Measurements from ENCODE around the gene MED15.

The MED15 gene

GRCh38 chr22:20566420-20567260 lies 59.2 kb downstream of the MED15 start:
- no peak for TF ChIP-seq POLR2AphosphoS5 (IDR thresholded peaks at IDR 0.05; ENCODE audit: borderline replicate concordance, low read depth, low read length)
- TF ChIP-seq FOXP2 (optimal IDR thresholded peaks at IDR 0.05; ENCODE audit: control extremely low read depth, extremely low read length, insufficient read depth) = no peak
- TF ChIP-seq EZH2 (IDR thresholded peaks at IDR 0.05) = no peak
- H3K9ac ChIP-seq (ENCODE audit: insufficient read length) = no peak overlapping the region
- peak; percentile 26 for DNase-seq (ENCODE audit: low read depth, low spot score)

GRCh38 chr22:20567371-20567847 lies 60.0 kb downstream of the MED15 start:
- no peak for TF ChIP-seq EZH2 (IDR thresholded peaks at IDR 0.05)
- TF ChIP-seq FOXP2 (optimal IDR thresholded peaks at IDR 0.05; ENCODE audit: control extremely low read depth, extremely low read length, insufficient read depth) = no peak
- TF ChIP-seq POLR2AphosphoS5 (IDR thresholded peaks at IDR 0.05; ENCODE audit: borderline replicate concordance, low read depth, low read length) = no peak
- DNase-seq (ENCODE audit: low read depth, low spot score) = no peak
- H3K9me3 ChIP-seq (ENCODE audit: low read depth, low read length) = no peaks in the 10 kb centered on the region
- H3K4me3 ChIP-seq = peak overlapping the region; percentile 31; the same call in 1 of the 2 replicates
- peaks cover 61% of the 10 kb centered on the region for H3K36me3 ChIP-seq (ENCODE audit: insufficient read depth, low read length)
- peak overlapping the region; percentile 91 for H3K27ac ChIP-seq
- H3K9ac ChIP-seq (ENCODE audit: insufficient read length) = no peak overlapping the region

More at GRCh38 chr22:20566420-20567260, 59.2 kb downstream of the MED15 start:
- Histone ChIP-seq H3K4me3 (peak overlapping the region; percentile 31), H3K27ac (peak overlapping the region; percentile 91), H3K36me3 (ENCODE audit: insufficient read depth, low read length) (peaks cover 54% of the 10 kb centered on the region), H3K9me3 (ENCODE audit: low read depth, low read length) (no peaks in the 10 kb centered on the region)

DNA sequence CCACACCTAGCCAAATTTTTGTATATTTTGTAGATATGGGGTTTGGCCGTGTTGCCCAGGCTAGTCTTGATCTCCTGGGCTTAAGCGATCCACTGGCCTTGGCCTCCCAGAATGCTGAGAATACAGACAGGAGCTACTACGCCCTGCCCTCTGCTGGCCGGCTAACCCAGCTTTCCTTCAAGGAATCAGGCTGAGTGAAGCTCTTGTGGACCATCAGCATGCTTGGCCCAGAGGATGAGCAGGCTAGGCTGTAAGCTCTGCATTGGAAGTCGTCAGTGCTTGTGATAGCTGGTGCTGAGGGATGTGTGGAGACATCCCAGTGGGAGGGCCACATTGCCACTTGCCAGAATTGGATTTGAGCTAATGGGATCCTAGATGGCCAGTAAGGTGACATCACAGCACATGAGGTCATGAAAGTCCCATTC lies 60.6 kb downstream of the MED15 start:
- no peak overlapping the region for H3K9ac ChIP-seq (ENCODE audit: insufficient read length)
- H3K9me3 ChIP-seq (ENCODE audit: low read depth, low read length) = no peaks in the 10 kb centered on the region
- no peak for DNase-seq (ENCODE audit: low read depth, low spot score)
- TF ChIP-seq FOXP2 (optimal IDR thresholded peaks at IDR 0.05; ENCODE audit: control extremely low read depth, extremely low read length, insufficient read depth) (no peak), POLR2AphosphoS5 (IDR thresholded peaks at IDR 0.05; ENCODE audit: borderline replicate concordance, low read depth, low read length) (no peak), EZH2 (IDR thresholded peaks at IDR 0.05) (no peak)
- no peak overlapping the region for H3K4me3 ChIP-seq
- H3K27ac ChIP-seq = no peak overlapping the region
- H3K36me3 ChIP-seq (ENCODE audit: insufficient read depth, low read length) = peaks cover 64% of the 10 kb centered on the region

- Histone ChIP-seq H3K36me3 (ENCODE audit: insufficient read depth, low read length) (peaks cover 70% of the 10 kb centered on the region), H3K9ac (ENCODE audit: insufficient read length) (no peak overlapping the region), H3K9me3 (ENCODE audit: low read depth, low read length) (no peaks in the 10 kb centered on the region), H3K4me3 (no peak overlapping the region), H3K27ac (no peak overlapping the region)
- TF ChIP-seq EZH2 (IDR thresholded peaks at IDR 0.05) = no peak
- no peak for TF ChIP-seq POLR2AphosphoS5 (IDR thresholded peaks at IDR 0.05; ENCODE audit: borderline replicate concordance, low read depth, low read length)
- DNase-seq (ENCODE audit: low read depth, low spot score) = no peak
Measured at GRCh38 chr22:20568502-20569058, 61.2 kb downstream of the MED15 start.

DNA sequence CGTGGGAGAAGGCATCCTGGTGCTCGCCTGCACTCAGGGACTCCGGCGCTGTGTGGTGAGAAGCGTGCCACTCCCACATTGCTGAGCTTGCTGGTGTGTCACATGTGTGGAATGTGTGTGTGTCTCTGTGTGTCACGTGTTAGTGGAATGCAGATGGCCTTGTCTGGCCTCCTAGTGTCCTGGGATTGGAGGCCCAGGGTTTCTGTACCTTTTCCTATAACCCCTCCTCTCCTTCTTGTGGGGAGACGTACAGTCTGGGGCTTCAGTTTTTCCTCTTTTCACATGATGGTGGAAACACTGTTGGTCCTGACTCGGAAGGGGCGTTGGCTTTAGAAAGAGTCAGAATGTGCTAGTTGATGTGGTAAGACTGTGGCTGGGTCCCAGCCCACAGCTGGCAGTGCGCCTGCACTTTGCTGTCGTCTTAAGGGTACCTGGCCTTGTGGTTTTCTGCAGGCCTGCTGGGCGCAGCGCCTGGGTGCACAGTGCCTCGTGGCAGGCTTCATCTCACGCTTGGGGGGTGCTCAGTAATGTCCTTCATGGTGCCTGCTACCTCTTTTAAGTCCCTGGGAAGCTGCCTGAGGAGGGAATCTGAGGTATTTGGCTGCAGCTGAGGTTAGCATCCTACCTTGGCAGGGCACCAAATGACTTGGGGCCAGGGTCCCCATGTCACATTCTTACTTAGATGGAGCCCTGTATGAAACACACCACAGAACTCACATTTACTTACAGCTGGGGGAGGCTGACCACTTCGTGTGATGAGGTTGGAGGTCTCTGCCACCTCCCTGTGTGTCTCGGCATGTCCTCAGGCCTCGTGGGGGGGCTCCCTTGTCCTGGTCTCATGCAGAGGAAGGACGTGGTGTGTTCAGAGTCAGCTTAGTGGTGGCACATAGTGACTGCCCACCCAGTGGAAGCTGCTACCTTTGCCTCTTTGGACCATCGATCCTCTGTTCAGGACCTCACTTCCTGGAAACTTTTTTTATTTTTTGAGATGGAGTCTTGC lies 61.9 kb downstream of the MED15 start:
- Histone ChIP-seq H3K27ac (no peak overlapping the region), H3K9ac (ENCODE audit: insufficient read length) (no peak overlapping the region), H3K9me3 (ENCODE audit: low read depth, low read length) (no peaks in the 10 kb centered on the region), H3K4me3 (no peak overlapping the region), H3K36me3 (ENCODE audit: insufficient read depth, low read length) (peaks cover 77% of the 10 kb centered on the region)
- TF ChIP-seq FOXP2 (optimal IDR thresholded peaks at IDR 0.05; ENCODE audit: control extremely low read depth, extremely low read length, insufficient read depth) (no peak), EZH2 (IDR thresholded peaks at IDR 0.05) (no peak), POLR2AphosphoS5 (IDR thresholded peaks at IDR 0.05; ENCODE audit: borderline replicate concordance, low read depth, low read length) (no peak)
- no peak for DNase-seq (ENCODE audit: low read depth, low spot score)

- H3K27ac ChIP-seq = no peak overlapping the region
- H3K9me3 ChIP-seq (ENCODE audit: low read depth, low read length) = no peaks in the 10 kb centered on the region
- TF ChIP-seq FOXP2 (optimal IDR thresholded peaks at IDR 0.05; ENCODE audit: control extremely low read depth, extremely low read length, insufficient read depth) (no peak), EZH2 (IDR thresholded peaks at IDR 0.05) (no peak), POLR2AphosphoS5 (IDR thresholded peaks at IDR 0.05; ENCODE audit: borderline replicate concordance, low read depth, low read length) (no peak)
- DNase-seq (ENCODE audit: low read depth, low spot score) = no peak
- H3K9ac ChIP-seq (ENCODE audit: insufficient read length) = no peak overlapping the region
- peaks cover 76% of the 10 kb centered on the region for H3K36me3 ChIP-seq (ENCODE audit: insufficient read depth, low read length)
- H3K4me3 ChIP-seq = no peak overlapping the region
Measured at GRCh38 chr22:20571078-20571503, 63.7 kb downstream of the MED15 start.

- Histone ChIP-seq H3K9ac (ENCODE audit: insufficient read length) (no peak overlapping the region), H3K4me3 (no peak overlapping the region), H3K36me3 (ENCODE audit: insufficient read depth, low read length) (peaks cover 77% of the 10 kb centered on the region), H3K9me3 (ENCODE audit: low read depth, low read length) (no peaks in the 10 kb centered on the region), H3K27ac (no peak overlapping the region)
- DNase-seq (ENCODE audit: low read depth, low spot score) = no peak
- TF ChIP-seq EZH2 (IDR thresholded peaks at IDR 0.05) (no peak), FOXP2 (optimal IDR thresholded peaks at IDR 0.05; ENCODE audit: control extremely low read depth, extremely low read length, insufficient read depth) (no peak), POLR2AphosphoS5 (IDR thresholded peaks at IDR 0.05; ENCODE audit: borderline replicate concordance, low read depth, low read length) (no peak)
Measured at GRCh38 chr22:20571531-20572007, 64.2 kb downstream of the MED15 start.

All from SK-N-MC (cell line).